Karpas-422 (cell line): Measurements from ENCODE around the gene TMEM132C. TPM values are rescaled to one million over a fixed set of nuclear protein-coding genes. Genes with fewer than 3 reads are reported as not detected.
"Not testable (repeated sequence)": the region's sequence is repeated elsewhere in the genome, so short reads cannot be mapped to it uniquely, and the experiment has no call there.

Source experiments
- DNase-seq: peaks from one replicate; pipeline ENCODE4 v3.0.0-alpha.2; 2015
- H2AFZ ChIP-seq: fragments of 200-600 bp; sonication (generic); 2 replicates; pipeline ENCODE4 v1.6.1; 2014; ENCODE audit warnings: antibody characterized with exemption, low read length, mixed read lengths
- H3K27ac ChIP-seq: fragments of 200-600 bp; sonication (generic); 2 replicates; pipeline ENCODE4 v1.5.1; 2014; ENCODE audit warnings: mild to moderate bottlenecking, low read length, moderate library complexity
- H3K27me3 ChIP-seq: fragments of 200-600 bp; sonication (generic); 2 replicates; pipeline ENCODE4 v1.6.1; 2014; ENCODE audit warnings: low read length, mixed read lengths
- H3K36me3 ChIP-seq: fragments of 200-600 bp; sonication (generic); 2 replicates; pipeline ENCODE4 v1.6.1; 2014; ENCODE audit warnings: low read length, mixed read lengths; ENCODE audit not compliant: insufficient read depth
- H3K4me1 ChIP-seq: fragments of 200-600 bp; sonication (generic); 2 replicates; pipeline ENCODE4 v1.6.1; 2014; ENCODE audit warnings: mild to moderate bottlenecking, low read length, mixed read lengths
- H3K4me2 ChIP-seq: fragments of 200-600 bp; sonication (generic); 2 replicates; pipeline ENCODE4 v1.6.1; 2014; ENCODE audit warnings: low read length, low read depth, mild to moderate bottlenecking; ENCODE audit not compliant: poor library complexity, severe bottlenecking
- H3K4me3 ChIP-seq: fragments of 200-600 bp; sonication (generic); 2 replicates; pipeline ENCODE4 v1.5.1; 2014; ENCODE audit warnings: mild to moderate bottlenecking, antibody characterized with exemption, low read length, mixed read lengths
- H3K79me2 ChIP-seq: fragments of 200-600 bp; sonication (generic); 2 replicates; pipeline ENCODE4 v1.6.1; 2014; ENCODE audit warnings: mild to moderate bottlenecking, low read length, mixed read lengths
- H3K9ac ChIP-seq: fragments of 200-600 bp; sonication (generic); 2 replicates; pipeline ENCODE4 v1.6.0; 2014; ENCODE audit warnings: low read length
- H3K9me2 ChIP-seq: fragments of 200-600 bp; sonication (generic), shearing (Covaris generic); replicated peaks from 2 replicates; pipeline ENCODE4 v1.6.0; 2014; ENCODE audit warnings: mild to moderate bottlenecking, low read length, moderate library complexity; ENCODE audit not compliant: insufficient read depth
- H3K9me3 ChIP-seq: fragments of 300-700, 200-600 bp; sonication (generic); 2 replicates; pipeline ENCODE4 v1.6.1; 2014; ENCODE audit warnings: low read length, mixed read lengths
- H4K20me1 ChIP-seq: fragments of 200-600 bp; sonication (generic); 2 replicates; pipeline ENCODE4 v1.6.1; 2014; ENCODE audit warnings: mild to moderate bottlenecking, antibody characterized with exemption, low read length, low read depth; ENCODE audit not compliant: insufficient read depth
- total RNA-seq: library from RNA; depleted of rRNA; stranded (reverse); fragments of >200 nt; shearing (Covaris generic); gene quantifications from 2 replicates; pipeline ENCODE4 v1.2.3, GENCODE V29; 2014; ENCODE audit warnings: low replicate concordance

The TMEM132C gene
- total RNA-seq, 1 experiment from 2014 or later = not detected

GRCh38 chr12:128497376-128497775 lies 230.4 kb downstream of the TMEM132C start:
- not testable (repeated sequence) for H3K27ac ChIP-seq, H3K36me3 ChIP-seq, H3K27me3 ChIP-seq, H3K79me2 ChIP-seq, DNase-seq, H3K4me3 ChIP-seq, H3K4me1 ChIP-seq, H3K9me3 ChIP-seq, H3K4me2 ChIP-seq, H4K20me1 ChIP-seq, H3K9ac ChIP-seq, H2AFZ ChIP-seq, H3K9me2 ChIP-seq

DNA sequence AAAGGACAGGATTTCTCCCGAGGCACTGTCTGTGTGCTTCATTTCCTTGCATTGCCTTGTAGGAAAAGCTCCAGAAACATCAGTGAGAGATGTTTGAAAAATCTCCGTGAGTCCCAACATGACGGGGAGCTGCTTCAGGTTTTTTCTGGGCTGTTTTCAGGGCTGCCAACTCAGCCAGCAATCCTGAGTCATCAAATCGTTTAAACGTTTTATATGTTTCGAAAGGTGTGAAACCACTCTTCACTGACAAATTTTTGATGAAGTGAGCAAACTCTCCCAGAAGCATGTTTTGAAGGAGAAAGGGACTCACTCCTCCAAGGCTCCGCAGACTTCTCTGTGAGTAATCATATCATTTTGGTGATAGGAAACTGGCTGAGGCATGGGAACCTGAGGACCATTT lies 240.5 kb downstream of the TMEM132C start:
- Histone ChIP-seq H2AFZ (no peak overlapping the region), H3K4me2 (no peak overlapping the region), H4K20me1 (no peaks in the 10 kb centered on the region), H3K9ac (no peak overlapping the region), H3K36me3 (no peaks in the 10 kb centered on the region), H3K79me2 (no peaks in the 10 kb centered on the region), H3K9me2 (no peaks in the 10 kb centered on the region), H3K27me3 (no peaks in the 10 kb centered on the region), H3K9me3 (no peaks in the 10 kb centered on the region), H3K4me1 (no peaks in the 10 kb centered on the region), H3K27ac (no peak overlapping the region), H3K4me3 (no peak overlapping the region)
- DNase-seq = no peak

DNA sequence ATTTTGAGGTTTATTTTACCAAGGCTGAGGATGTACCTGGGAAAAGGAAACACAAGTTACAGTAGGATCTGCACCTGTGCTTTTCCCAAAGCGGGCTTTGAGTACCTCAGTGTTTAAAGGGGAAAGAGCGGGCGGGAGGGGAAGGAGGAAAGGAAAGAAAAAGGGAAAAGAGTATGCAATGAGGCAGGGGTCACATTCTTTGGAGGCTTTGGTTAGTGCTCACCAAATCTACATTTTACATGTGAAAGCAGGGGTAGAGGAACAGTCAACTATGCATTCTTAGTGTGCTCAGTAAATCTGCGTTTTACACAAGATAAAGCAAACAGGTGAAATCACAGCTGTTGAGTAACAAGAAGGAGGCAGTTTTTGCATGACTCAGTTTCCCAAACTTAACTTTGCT lies 242.2 kb downstream of the TMEM132C start:
- H3K4me2 ChIP-seq = no peak overlapping the region
- H3K9me2 ChIP-seq = no peaks in the 10 kb centered on the region
- H3K9me3 ChIP-seq = no peaks in the 10 kb centered on the region
- no peaks in the 10 kb centered on the region for H3K4me1 ChIP-seq
- H4K20me1 ChIP-seq = no peaks in the 10 kb centered on the region
- H3K27me3 ChIP-seq = no peaks in the 10 kb centered on the region
- no peak overlapping the region for H3K27ac ChIP-seq
- no peak overlapping the region for H3K4me3 ChIP-seq
- H2AFZ ChIP-seq = no peak overlapping the region
- H3K36me3 ChIP-seq = no peaks in the 10 kb centered on the region
- DNase-seq = no peak
- no peaks in the 10 kb centered on the region for H3K79me2 ChIP-seq
- no peak overlapping the region for H3K9ac ChIP-seq

- Histone ChIP-seq H3K27me3 (no peaks in the 10 kb centered on the region), H2AFZ (no peak overlapping the region), H3K9me3 (no peaks in the 10 kb centered on the region), H3K9me2 (no peaks in the 10 kb centered on the region), H3K4me3 (no peak overlapping the region), H4K20me1 (no peaks in the 10 kb centered on the region), H3K79me2 (no peaks in the 10 kb centered on the region), H3K36me3 (no peaks in the 10 kb centered on the region), H3K27ac (no peak overlapping the region), H3K4me2 (no peak overlapping the region), H3K4me1 (no peaks in the 10 kb centered on the region), H3K9ac (no peak overlapping the region)
- DNase-seq = no peak
These were observed 243.5 kb downstream of the TMEM132C start for GRCh38 chr12:128510511-128510910.

DNA sequence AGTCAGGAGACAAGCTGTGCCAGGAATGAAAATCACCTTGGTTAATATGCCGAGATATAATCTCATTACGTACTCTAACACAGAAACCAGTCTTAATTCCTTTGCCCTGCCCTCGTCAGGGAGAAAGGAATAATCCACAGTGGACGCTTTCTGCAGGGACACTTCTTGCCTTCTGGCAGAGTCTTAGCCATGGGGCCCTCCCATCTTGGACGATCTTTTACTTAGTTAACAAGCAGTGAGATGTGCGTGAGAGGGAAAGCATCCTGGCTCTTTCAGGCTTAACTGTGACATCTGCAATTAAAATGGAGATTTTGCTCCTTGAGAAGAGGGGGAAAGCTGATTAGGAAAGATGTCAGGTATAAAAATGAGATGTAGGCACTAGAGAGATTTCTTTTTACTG lies 246.4 kb downstream of the TMEM132C start:
- Histone ChIP-seq H3K9me3 (no peaks in the 10 kb centered on the region), H3K79me2 (no peaks in the 10 kb centered on the region), H3K9ac (no peak overlapping the region), H3K9me2 (no peaks in the 10 kb centered on the region), H3K4me1 (no peaks in the 10 kb centered on the region), H4K20me1 (no peaks in the 10 kb centered on the region), H3K27ac (no peak overlapping the region), H3K36me3 (no peaks in the 10 kb centered on the region), H3K4me2 (no peak overlapping the region), H2AFZ (no peak overlapping the region), H3K4me3 (no peak overlapping the region), H3K27me3 (no peaks in the 10 kb centered on the region)
- DNase-seq = no peak

GRCh38 chr12:128513831-128514230 lies 246.9 kb downstream of the TMEM132C start:
- H3K9ac ChIP-seq = no peak overlapping the region
- H3K4me2 ChIP-seq = no peak overlapping the region
- H2AFZ ChIP-seq = no peak overlapping the region
- no peak overlapping the region for H3K27ac ChIP-seq
- no peaks in the 10 kb centered on the region for H4K20me1 ChIP-seq
- no peaks in the 10 kb centered on the region for H3K9me2 ChIP-seq
- H3K9me3 ChIP-seq = no peaks in the 10 kb centered on the region
- no peaks in the 10 kb centered on the region for H3K27me3 ChIP-seq
- no peak for DNase-seq
- no peak overlapping the region for H3K4me3 ChIP-seq
- no peaks in the 10 kb centered on the region for H3K36me3 ChIP-seq
- no peaks in the 10 kb centered on the region for H3K4me1 ChIP-seq
- H3K79me2 ChIP-seq = no peaks in the 10 kb centered on the region

- no peaks in the 10 kb centered on the region for H3K36me3 ChIP-seq
- H3K27me3 ChIP-seq = no peaks in the 10 kb centered on the region
- H4K20me1 ChIP-seq = no peaks in the 10 kb centered on the region
- no peak overlapping the region for H3K4me3 ChIP-seq
- no peaks in the 10 kb centered on the region for H3K79me2 ChIP-seq
- no peak overlapping the region for H2AFZ ChIP-seq
- H3K9me2 ChIP-seq = no peaks in the 10 kb centered on the region
- no peaks in the 10 kb centered on the region for H3K4me1 ChIP-seq
- H3K27ac ChIP-seq = no peak overlapping the region
- H3K4me2 ChIP-seq = no peak overlapping the region
- DNase-seq = no peak
- H3K9me3 ChIP-seq = no peaks in the 10 kb centered on the region
- no peak overlapping the region for H3K9ac ChIP-seq
These were observed 251.7 kb downstream of the TMEM132C start for GRCh38 chr12:128518644-128519043.

GRCh38 chr12:128519426-128519825 lies 252.5 kb downstream of the TMEM132C start:
- no peak overlapping the region for H3K27ac ChIP-seq
- no peaks in the 10 kb centered on the region for H3K9me3 ChIP-seq
- no peaks in the 10 kb centered on the region for H3K4me1 ChIP-seq
- no peak overlapping the region for H3K4me3 ChIP-seq
- H3K9ac ChIP-seq = no peak overlapping the region
- no peaks in the 10 kb centered on the region for H4K20me1 ChIP-seq
- no peak for DNase-seq
- no peak overlapping the region for H2AFZ ChIP-seq
- H3K27me3 ChIP-seq = no peaks in the 10 kb centered on the region
- no peaks in the 10 kb centered on the region for H3K36me3 ChIP-seq
- no peaks in the 10 kb centered on the region for H3K79me2 ChIP-seq
- no peak overlapping the region for H3K4me2 ChIP-seq
- no peaks in the 10 kb centered on the region for H3K9me2 ChIP-seq

DNA sequence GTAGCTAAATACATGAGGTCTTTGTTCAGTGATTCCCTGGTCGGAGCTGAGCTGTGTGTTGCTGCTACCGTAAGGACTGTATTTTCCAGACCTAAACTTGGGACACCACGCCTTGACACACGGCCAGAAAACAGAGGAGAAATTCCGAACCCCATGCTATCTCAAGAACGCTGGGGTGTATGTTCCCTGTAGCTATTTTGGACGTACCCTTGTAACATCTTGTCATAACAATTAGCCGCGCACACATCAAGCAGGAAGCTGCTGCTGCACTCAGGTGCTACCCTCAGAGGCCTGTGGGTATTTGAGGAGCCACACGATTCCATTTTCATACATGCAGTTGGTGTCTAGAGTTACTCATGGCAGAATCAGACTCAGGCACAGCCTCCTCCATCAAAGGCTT lies 255.0 kb downstream of the TMEM132C start:
- no peak overlapping the region for H3K27ac ChIP-seq
- no peak overlapping the region for H3K9ac ChIP-seq
- no peaks in the 10 kb centered on the region for H3K79me2 ChIP-seq
- H3K27me3 ChIP-seq = no peaks in the 10 kb centered on the region
- H3K36me3 ChIP-seq = no peaks in the 10 kb centered on the region
- H3K4me2 ChIP-seq = no peak overlapping the region
- no peak for DNase-seq
- no peaks in the 10 kb centered on the region for H3K9me2 ChIP-seq
- no peaks in the 10 kb centered on the region for H3K4me1 ChIP-seq
- no peak overlapping the region for H3K4me3 ChIP-seq
- H2AFZ ChIP-seq = no peak overlapping the region
- H3K9me3 ChIP-seq = no peaks in the 10 kb centered on the region
- H4K20me1 ChIP-seq = no peaks in the 10 kb centered on the region
